GM19193 (cell line): Measurements from ENCODE around the gene KRT32.

ENCODE experiments used
- POLR2A ChIP-seq: IDR thresholded peaks from 4 replicates; pipeline ENCODE4 v1.6.1; 2011; ENCODE audit not compliant: insufficient read depth, insufficient read length; ENCODE audit errors: extremely low read depth

The KRT32 gene

GRCh38 chr17:41500131-41500911, 33.1 kb upstream of the KRT32 start:
- TF ChIP-seq POLR2A, result no peak

- no peak for TF ChIP-seq POLR2A
These were observed 32.5 kb upstream of the KRT32 start for GRCh38 chr17:41499714-41500113.

GRCh38 chr17:41498276-41498675, 31.1 kb upstream of the KRT32 start:
- TF ChIP-seq POLR2A, result no peak

GRCh38 chr17:41496803-41497484, 29.8 kb upstream of the KRT32 start:
- no peak for TF ChIP-seq POLR2A

DNA sequence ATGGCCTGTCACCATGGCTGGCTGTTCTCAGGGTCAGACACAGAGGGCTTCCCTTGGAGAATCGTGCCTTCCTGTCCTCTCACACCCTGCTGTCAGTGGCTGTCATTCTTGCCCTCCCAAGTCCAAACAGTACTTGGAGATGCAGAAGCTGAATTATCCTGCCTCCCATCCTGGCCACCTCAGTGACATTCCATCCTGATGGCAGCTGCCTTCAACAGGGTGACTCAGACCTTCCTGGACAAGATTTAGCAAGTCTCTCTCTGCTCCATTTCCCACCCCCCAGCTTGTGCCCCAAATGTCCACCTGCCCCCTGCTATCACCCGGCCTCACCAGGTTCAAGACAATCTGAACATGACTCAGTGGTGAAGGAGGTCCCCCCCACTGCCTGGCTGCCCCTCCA, 27.3 kb upstream of the KRT32 start:
- TF ChIP-seq POLR2A, result no peak

DNA sequence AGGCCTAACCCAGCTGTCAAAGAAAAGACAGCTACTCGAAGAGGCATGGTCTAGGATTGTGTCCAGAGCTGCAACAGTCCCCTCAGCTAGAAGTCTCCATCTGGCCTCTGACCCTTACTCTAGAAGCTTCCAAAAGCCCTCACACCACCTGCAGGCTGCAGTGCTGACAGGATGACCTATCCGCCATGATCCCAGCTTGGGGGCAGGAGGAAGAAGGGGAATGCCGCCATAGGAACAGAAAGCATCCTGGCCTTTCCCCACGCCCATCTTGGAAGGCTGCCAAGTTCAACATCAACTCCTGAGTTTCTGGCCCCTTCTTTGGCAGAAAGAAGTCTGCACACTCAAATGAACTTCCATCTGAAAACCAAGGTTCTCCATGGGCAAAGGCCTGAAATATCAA, 25.6 kb upstream of the KRT32 start:
- TF ChIP-seq POLR2A, result no peak

- TF ChIP-seq POLR2A, result no peak
These were observed 25.2 kb upstream of the KRT32 start for GRCh38 chr17:41492351-41492750.

- TF ChIP-seq POLR2A, result no peak
These were observed 24.3 kb upstream of the KRT32 start for GRCh38 chr17:41491476-41491875.

GRCh38 chr17:41490000-41490990, 23.1 kb upstream of the KRT32 start:
- no peak for TF ChIP-seq POLR2A

DNA sequence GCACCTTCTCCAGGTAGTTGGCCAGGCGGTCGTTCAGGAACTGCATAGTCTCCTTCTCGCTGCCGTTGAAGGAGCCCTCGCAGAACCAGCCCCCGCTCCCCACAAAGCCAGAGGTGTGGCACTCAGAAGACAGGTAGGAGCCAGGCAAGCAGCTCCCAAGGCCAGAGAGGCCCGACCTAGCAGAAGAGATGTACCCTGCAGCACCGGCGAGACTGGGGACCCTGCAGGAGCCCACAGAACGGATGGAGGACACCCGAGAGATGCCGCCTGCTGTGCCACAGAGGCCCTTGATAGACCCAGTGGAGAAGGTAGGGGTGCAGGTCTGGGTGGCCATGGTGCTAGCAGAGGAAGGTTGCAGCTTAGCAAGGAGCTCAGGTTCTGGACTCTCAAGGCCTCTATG, 22.3 kb upstream of the KRT32 start, which contains the start of gene KRT36:
Gene KRT36, minus strand, starts transcription at position 380 of the 400 bp plus-strand sequence. Its CDS starts 46 bp downstream, at position 334.
- TF ChIP-seq POLR2A, result no peak

- no peak for TF ChIP-seq POLR2A
These were observed 19.8 kb upstream of the KRT32 start for GRCh38 chr17:41486809-41487530.

GRCh38 chr17:41486316-41486715, 19.1 kb upstream of the KRT32 start:
- no peak for TF ChIP-seq POLR2A

- no peak for TF ChIP-seq POLR2A
These were observed 18.0 kb upstream of the KRT32 start for GRCh38 chr17:41484920-41485904.
